ENCODE results near the gene SGMS2. TPM values are rescaled to one million over a fixed set of nuclear protein-coding genes. Genes with fewer than 3 reads are reported as not detected.

Gene SGMS2
- total RNA-seq, 2 experiments from 2014 or later: 0.14 to 0.40 TPM

DNA sequence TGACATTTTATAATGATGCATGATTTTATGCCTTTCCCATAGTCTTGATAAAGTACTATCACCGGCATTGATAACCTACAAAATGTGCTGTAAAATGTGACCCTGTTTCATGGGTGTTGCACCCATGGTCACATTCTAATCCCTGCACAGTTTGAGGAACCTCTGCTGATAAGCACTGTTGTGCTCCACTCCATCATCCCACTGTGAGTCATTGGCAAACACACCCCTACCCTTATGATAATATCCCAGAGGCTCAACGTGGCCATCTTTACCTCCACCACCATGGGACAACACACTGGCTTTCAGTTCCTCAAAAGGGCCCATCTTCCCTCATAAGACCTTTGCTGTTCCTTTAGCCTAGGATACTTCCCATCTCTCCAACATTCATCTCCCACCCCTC lies 32.0 kb upstream of the SGMS2 start:
- Mint-ChIP-seq H3K4me1 (ENCODE audit: low read depth) (no peaks in the 10 kb centered on the region), H3K27me3 (peaks cover 3% of the 10 kb centered on the region), H3K36me3 (ENCODE audit: low read depth) (no peaks in the 10 kb centered on the region), H3K9me3 (no peaks in the 10 kb centered on the region), H3K4me3 (no peak overlapping the region), H3K27ac (no peak overlapping the region)
- DNase-seq (no peak), ATAC-seq (no peak)
- TF ChIP-seq, protein P1, sequence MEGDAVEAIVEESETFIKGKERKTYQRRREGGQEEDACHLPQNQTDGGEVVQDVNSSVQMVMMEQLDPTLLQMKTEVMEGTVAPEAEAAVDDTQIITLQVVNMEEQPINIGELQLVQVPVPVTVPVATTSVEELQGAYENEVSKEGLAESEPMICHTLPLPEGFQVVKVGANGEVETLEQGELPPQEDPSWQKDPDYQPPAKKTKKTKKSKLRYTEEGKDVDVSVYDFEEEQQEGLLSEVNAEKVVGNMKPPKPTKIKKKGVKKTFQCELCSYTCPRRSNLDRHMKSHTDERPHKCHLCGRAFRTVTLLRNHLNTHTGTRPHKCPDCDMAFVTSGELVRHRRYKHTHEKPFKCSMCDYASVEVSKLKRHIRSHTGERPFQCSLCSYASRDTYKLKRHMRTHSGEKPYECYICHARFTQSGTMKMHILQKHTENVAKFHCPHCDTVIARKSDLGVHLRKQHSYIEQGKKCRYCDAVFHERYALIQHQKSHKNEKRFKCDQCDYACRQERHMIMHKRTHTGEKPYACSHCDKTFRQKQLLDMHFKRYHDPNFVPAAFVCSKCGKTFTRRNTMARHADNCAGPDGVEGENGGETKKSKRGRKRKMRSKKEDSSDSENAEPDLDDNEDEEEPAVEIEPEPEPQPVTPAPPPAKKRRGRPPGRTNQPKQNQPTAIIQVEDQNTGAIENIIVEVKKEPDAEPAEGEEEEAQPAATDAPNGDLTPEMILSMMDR (IDR thresholded peaks at IDR 0.05): no peak
- intact Hi-C loops (cut with micrococcal nuclease): no loop called here
- POLR2A ChIA-PET: no interaction called here
- CTCF ChIA-PET: no interaction called here

DNA sequence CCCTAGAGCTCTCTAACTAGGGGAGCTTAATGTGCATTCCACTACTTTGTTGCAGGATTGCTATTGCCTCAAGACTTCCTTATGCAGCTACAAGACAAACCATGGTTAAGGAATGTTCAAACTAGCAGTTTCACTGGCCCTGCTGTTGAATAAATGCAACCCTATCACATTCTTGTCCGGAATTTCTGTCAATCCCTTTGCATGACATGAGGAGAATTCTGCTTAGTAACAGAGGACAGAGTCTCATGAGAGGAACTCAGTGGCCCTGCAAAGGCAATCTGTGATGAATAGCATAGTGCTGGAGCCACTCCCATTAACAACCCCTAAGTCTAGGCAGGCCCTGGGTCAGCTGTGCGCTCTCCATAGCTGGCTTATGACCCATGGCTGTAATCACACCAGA lies 30.7 kb upstream of the SGMS2 start:
- no peaks in the 10 kb centered on the region for H3K9me3 Mint-ChIP-seq
- ATAC-seq (no peak), DNase-seq (no peak)
- POLR2A ChIA-PET: no interaction called here
- no peak overlapping the region for H3K4me3 Mint-ChIP-seq
- TF ChIP-seq, protein P1 (IDR thresholded peaks at IDR 0.05): no peak
- H3K27me3 Mint-ChIP-seq: peaks cover 3% of the 10 kb centered on the region
- H3K4me1 Mint-ChIP-seq (ENCODE audit: low read depth): no peaks in the 10 kb centered on the region
- H3K27ac Mint-ChIP-seq: no peak overlapping the region
- no peaks in the 10 kb centered on the region for H3K36me3 Mint-ChIP-seq (ENCODE audit: low read depth)
- intact Hi-C loops (cut with micrococcal nuclease): no loop called here
- CTCF ChIA-PET: no interaction called here

DNA sequence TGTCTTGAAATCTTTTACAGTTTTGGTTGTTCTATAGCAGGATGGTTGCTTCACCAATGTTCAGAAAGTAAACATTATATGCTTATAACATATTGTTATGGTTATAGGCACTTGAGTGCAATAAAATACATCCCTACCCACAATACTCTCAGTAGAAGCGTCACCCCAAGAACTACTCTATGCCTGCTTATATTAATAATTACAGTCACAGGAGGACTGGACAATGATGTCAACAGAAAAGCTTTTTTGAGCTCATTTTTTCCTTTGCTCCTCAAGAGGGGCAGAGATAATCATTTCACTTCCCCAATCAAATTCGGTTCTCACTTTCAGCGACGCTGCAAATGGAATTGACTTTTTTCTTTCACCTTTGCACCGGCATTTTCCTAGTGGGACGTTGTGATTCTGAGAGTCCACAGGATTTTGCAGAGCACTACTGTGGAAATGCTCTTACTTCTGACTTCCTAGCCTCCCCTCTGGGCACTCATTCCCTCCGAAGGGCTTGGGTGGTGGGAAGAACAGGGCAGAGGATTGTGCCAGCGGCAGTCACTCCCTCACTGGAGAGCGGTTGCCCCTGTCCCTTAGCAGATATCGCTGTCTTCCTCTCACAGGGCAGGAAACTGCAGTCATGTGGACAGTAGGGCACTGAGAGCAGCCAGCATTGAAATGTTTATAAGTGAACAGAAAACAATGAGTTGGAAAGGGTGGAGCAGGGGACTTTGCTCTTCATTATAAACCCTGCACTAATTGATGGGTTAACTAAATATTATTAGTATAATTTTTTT lies 24.9 kb upstream of the SGMS2 start:
- ATAC-seq (no peak), DNase-seq (no peak)
- intact Hi-C loops (cut with micrococcal nuclease): no loop called here
- Mint-ChIP-seq H3K36me3 (ENCODE audit: low read depth) (no peaks in the 10 kb centered on the region), H3K9me3 (no peaks in the 10 kb centered on the region), H3K4me1 (ENCODE audit: low read depth) (no peaks in the 10 kb centered on the region), H3K27me3 (peaks cover 20% of the 10 kb centered on the region), H3K4me3 (no peak overlapping the region), H3K27ac (no peak overlapping the region)
- POLR2A ChIA-PET: no interaction called here
- CTCF ChIA-PET: no interaction called here
- TF ChIP-seq, protein P1 (IDR thresholded peaks at IDR 0.05): no peak

DNA sequence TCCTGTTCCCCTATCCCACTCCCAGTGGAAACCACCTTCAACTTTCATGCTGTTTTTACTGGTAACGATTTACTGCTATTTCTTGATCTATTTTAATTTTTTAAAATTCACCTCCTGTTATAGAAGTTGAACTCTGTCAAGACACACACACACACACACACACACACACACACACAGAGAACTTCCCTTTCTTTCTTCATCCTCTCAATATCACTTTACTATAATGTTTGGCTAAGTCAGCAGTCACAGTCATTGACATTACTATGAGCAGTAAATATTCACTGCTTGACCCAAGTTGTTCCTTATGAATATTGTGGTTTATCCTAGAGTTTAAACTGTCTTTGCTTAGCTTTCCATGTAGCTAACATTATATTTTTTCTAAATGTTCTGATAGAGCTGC lies 24.0 kb upstream of the SGMS2 start:
- H3K36me3 Mint-ChIP-seq (ENCODE audit: low read depth): no peaks in the 10 kb centered on the region
- ChIA-PET CTCF (interaction anchor here (1.1 kb wide), 1 partner anchor 9 kb away, joined by 3 read pairs; no protein-coding TSS in a partner anchor), POLR2A (no interaction called here)
- H3K27ac Mint-ChIP-seq: no peak overlapping the region
- no peak overlapping the region for H3K4me3 Mint-ChIP-seq
- TF ChIP-seq, protein P1 (IDR thresholded peaks at IDR 0.05): no peak
- H3K4me1 Mint-ChIP-seq (ENCODE audit: low read depth): no peaks in the 10 kb centered on the region
- intact Hi-C loops (cut with micrococcal nuclease): no loop called here
- ATAC-seq (no peak), DNase-seq (no peak)
- H3K27me3 Mint-ChIP-seq: peaks cover 22% of the 10 kb centered on the region
- no peaks in the 10 kb centered on the region for H3K9me3 Mint-ChIP-seq

DNA sequence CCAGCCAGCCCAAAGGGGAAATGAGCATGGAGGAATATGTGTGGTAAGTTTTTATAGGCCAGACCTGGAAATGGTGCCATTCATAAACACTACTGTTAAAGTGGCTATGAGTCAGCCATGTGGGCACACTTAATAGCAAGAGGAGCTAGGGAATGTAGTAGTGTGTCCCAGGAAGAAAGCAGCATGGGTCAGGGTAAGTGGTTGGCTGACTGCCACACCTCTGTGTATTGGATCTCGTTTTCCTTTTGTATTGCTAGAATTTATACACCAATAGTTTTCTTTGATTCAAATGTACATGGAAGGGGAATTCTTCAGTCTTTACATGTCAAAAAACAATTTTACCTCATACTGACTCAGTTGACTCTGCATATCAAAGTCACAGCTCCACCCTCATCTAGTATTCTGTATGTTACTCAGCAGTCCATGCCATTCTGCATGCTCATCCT lies 22.9 kb upstream of the SGMS2 start:
- H3K9me3 Mint-ChIP-seq: no peaks in the 10 kb centered on the region
- TF ChIP-seq, protein P1 (IDR thresholded peaks at IDR 0.05): no peak
- H3K27ac Mint-ChIP-seq: no peak overlapping the region
- H3K4me1 Mint-ChIP-seq (ENCODE audit: low read depth): no peaks in the 10 kb centered on the region
- H3K27me3 Mint-ChIP-seq: peaks cover 22% of the 10 kb centered on the region
- DNase-seq: no peak
- CTCF ChIA-PET: no interaction called here
- no peak overlapping the region for H3K4me3 Mint-ChIP-seq
- POLR2A ChIA-PET: interaction anchor here (0.7 kb wide), 1 partner anchor 61 kb away, joined by 3 read pairs; no protein-coding TSS in a partner anchor
- H3K36me3 Mint-ChIP-seq (ENCODE audit: low read depth): no peaks in the 10 kb centered on the region
- intact Hi-C loops (cut with micrococcal nuclease): no loop called here
- ATAC-seq: no peak

Measured in activated CD8-positive, alpha-beta T cell treated with anti-CD3 and anti-CD28 coated beads for 36 hours (primary cell).